Suprapubic skin (tissue), 4 donors: ENCODE results near the gene GLRB. TPM values are rescaled to one million over a fixed set of nuclear protein-coding genes. Genes with fewer than 3 reads are reported as not detected.

Experiments used
- DNase-seq, 2 donors: peaks; one replicate each; pipeline ENCODE4 v3.0.0-alpha.2; 2019; ENCODE audit warnings: low spot score in 2 of 2
- H3K27ac ChIP-seq: fragments of 200-600 bp; sonication (generic); one replicate; pipeline ENCODE4 v1.5.1; 2019
- H3K27me3 ChIP-seq: fragments of 200-600 bp; sonication (generic); one replicate; pipeline ENCODE4 v1.5.1; 2019
- H3K36me3 ChIP-seq: fragments of 200-600 bp; sonication (generic); one replicate; pipeline ENCODE4 v1.5.1; 2019
- H3K4me1 ChIP-seq: fragments of 200-600 bp; sonication (generic); one replicate; pipeline ENCODE4 v1.5.1; 2019
- H3K4me3 ChIP-seq: fragments of 200-600 bp; sonication (generic); one replicate; pipeline ENCODE4 v1.5.1; 2019; ENCODE audit warnings: mild to moderate bottlenecking
- H3K9me3 ChIP-seq: fragments of 200-600 bp; sonication (generic); one replicate; pipeline ENCODE4 v1.5.1; 2019
- CTCF ChIP-seq, 2 donors: fragments of 200-600 bp in 1 of 2; fragments of 450-650 bp in 1 of 2; sonication (generic) in 1 of 2; IDR thresholded peaks; one replicate each; pipeline ENCODE4 v1.5.1; 2016 to 2019; ENCODE audit warnings: antibody characterized with exemption in 2 of 2, mild to moderate bottlenecking in 1 of 2, moderate library complexity in 1 of 2
- EP300 ChIP-seq: sonication (generic); formaldehyde crosslinking; IDR thresholded peaks from one replicate; pipeline ENCODE4 v1.6.1; 2017; ENCODE audit warnings: antibody characterized with exemption
- POLR2A ChIP-seq, 2 donors: fragments of 450-650 bp; IDR thresholded peaks; one replicate each; pipeline ENCODE4 v1.6.1; 2017; ENCODE audit warnings: antibody characterized with exemption in 2 of 2, mild to moderate bottlenecking in 2 of 2, moderate library complexity in 2 of 2
- POLR2AphosphoS5 ChIP-seq, 3 donors: sonication (generic); formaldehyde crosslinking; IDR thresholded peaks; one replicate each; pipeline ENCODE4 v1.6.1; 2017; ENCODE audit warnings: antibody characterized with exemption in 3 of 3
- WGBS: methylation state at CpG from one replicate; pipeline ENCODE4 v1.1.5; 2018; 5-methylcytosine and 5-hydroxymethylcytosine counted together
- total RNA-seq, 4 donors: library from RNA; depleted of rRNA; stranded (reverse); fragments of >200 nt; gene quantifications; one replicate each; pipeline ENCODE4 v1.1.0, GENCODE V29; 2016

GLRB gene
- total RNA-seq, 4 donors from 2014 or later: 0.87 to 4.3 (median 3.7) TPM

- DNase-seq: no peak
- no peak overlapping the region for H3K4me3 ChIP-seq
- no peak overlapping the region for H3K27ac ChIP-seq
- no peaks in the 10 kb centered on the region for H3K4me1 ChIP-seq
- 87% methylated on average over 4 of the region's 4 CpGs for WGBS
- no peaks in the 10 kb centered on the region for H3K27me3 ChIP-seq
- no peaks in the 10 kb centered on the region for H3K36me3 ChIP-seq
- no peaks in the 10 kb centered on the region for H3K9me3 ChIP-seq
- no peak for TF ChIP-seq POLR2AphosphoS5 (IDR thresholded peaks at IDR 0.05)
- TF ChIP-seq CTCF (IDR thresholded peaks at IDR 0.05): no peak
- no peak for TF ChIP-seq EP300
- no peak for TF ChIP-seq POLR2A (IDR thresholded peaks at IDR 0.05)
Observed at GRCh38 chr4:157099506-157099905, 23.6 kb downstream of the GLRB start.

GRCh38 chr4:157104541-157104940 is 28.6 kb downstream of the GLRB start:
- no peak overlapping the region for H3K27ac ChIP-seq
- WGBS: 60% methylated on average over 1 of the region's 1 CpG
- H3K36me3 ChIP-seq: no peaks in the 10 kb centered on the region
- no peaks in the 10 kb centered on the region for H3K9me3 ChIP-seq
- H3K4me3 ChIP-seq: no peak overlapping the region
- no peaks in the 10 kb centered on the region for H3K27me3 ChIP-seq
- DNase-seq: no peak
- no peaks in the 10 kb centered on the region for H3K4me1 ChIP-seq
- no peak for TF ChIP-seq CTCF (IDR thresholded peaks at IDR 0.05)
- TF ChIP-seq EP300: no peak
- no peak for TF ChIP-seq POLR2AphosphoS5 (IDR thresholded peaks at IDR 0.05)
- TF ChIP-seq POLR2A (IDR thresholded peaks at IDR 0.05): no peak

- 90% methylated on average over 6 of the region's 6 CpGs for WGBS
Observed at GRCh38 chr4:157114671-157115070, 38.7 kb downstream of the GLRB start.

GRCh38 chr4:157115613-157116335 is 39.8 kb downstream of the GLRB start:
- Histone ChIP-seq H3K36me3 (no peaks in the 10 kb centered on the region), H3K4me3 (no peak overlapping the region), H3K27me3 (no peaks in the 10 kb centered on the region), H3K9me3 (no peaks in the 10 kb centered on the region), H3K4me1 (no peaks in the 10 kb centered on the region), H3K27ac (no peak overlapping the region)
- 67% methylated on average over 3 of the region's 3 CpGs for WGBS
- no peak for TF ChIP-seq EP300
- no peak for TF ChIP-seq CTCF (IDR thresholded peaks at IDR 0.05)
- DNase-seq: no peak

More at GRCh38 chr4:157114671-157115070, 38.7 kb downstream of the GLRB start:
- no peak overlapping the region for H3K4me3 ChIP-seq
- DNase-seq: no peak
- TF ChIP-seq CTCF (IDR thresholded peaks at IDR 0.05) (no peak), EP300 (no peak), POLR2AphosphoS5 (IDR thresholded peaks at IDR 0.05) (no peak), POLR2A (IDR thresholded peaks at IDR 0.05) (no peak)
- H3K27ac ChIP-seq: no peak overlapping the region
- H3K27me3 ChIP-seq: no peaks in the 10 kb centered on the region
- no peaks in the 10 kb centered on the region for H3K36me3 ChIP-seq
- H3K9me3 ChIP-seq: no peaks in the 10 kb centered on the region
- H3K4me1 ChIP-seq: no peaks in the 10 kb centered on the region

- H3K4me1 ChIP-seq: no peaks in the 10 kb centered on the region
- H3K36me3 ChIP-seq: no peaks in the 10 kb centered on the region
- no peak overlapping the region for H3K27ac ChIP-seq
- H3K27me3 ChIP-seq: no peaks in the 10 kb centered on the region
- DNase-seq: no peak
- 83% methylated on average over 2 of the region's 2 CpGs for WGBS
- TF ChIP-seq POLR2AphosphoS5 (IDR thresholded peaks at IDR 0.05) (no peak), CTCF (IDR thresholded peaks at IDR 0.05) (no peak), POLR2A (IDR thresholded peaks at IDR 0.05) (no peak), EP300 (no peak)
- no peaks in the 10 kb centered on the region for H3K9me3 ChIP-seq
- no peak overlapping the region for H3K4me3 ChIP-seq
Observed at GRCh38 chr4:157121401-157121800, 45.5 kb downstream of the GLRB start.
